ENCODE data around the gene NAAA. TPM values are rescaled to one million over a fixed set of nuclear protein-coding genes. Genes with fewer than 3 reads are reported as not detected.
A peak's percentile ranks its signal among the peaks of the same experiment; 100 is the strongest.

The NAAA gene
- total RNA-seq, result 1,000 to 10,000 TPM in 1 of 2 donors, 100 to 1,000 TPM in 1; 174 to 1,058 TPM

DNA sequence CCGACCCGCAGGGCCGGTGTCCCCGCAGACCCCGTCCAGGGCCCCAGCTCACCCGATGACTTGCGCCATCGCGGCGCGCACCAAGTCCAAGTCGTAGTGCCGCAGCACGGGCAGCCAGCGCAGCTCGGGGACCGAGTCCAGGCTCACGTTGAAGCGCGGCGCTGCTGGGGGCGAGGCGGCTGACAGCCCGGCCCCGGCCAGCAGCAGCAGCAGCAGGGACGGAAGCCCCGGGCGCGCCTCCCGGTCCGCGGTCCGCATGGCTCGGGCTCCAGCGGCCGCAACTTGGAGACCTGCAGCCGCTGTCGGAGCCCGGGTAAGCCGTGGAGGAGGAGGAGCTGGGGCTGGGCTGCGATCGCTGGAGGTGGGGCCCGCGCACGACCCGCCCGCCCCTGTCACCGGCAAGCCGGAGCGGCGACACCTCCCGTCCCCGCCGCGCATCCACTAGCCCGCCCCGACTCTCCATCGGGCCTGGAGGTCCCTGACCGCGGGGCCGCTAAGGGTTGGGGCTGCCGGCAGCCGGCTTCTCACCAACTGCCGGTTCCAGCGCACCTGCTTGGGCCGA, at the start of gene NAAA:
Gene NAAA (minus strand): TSS at position 322 of the 562 bp plus-strand sequence. CDS start 64 bp downstream, at position 258.
- Histone ChIP-seq H3K27me3 (replicated peaks; ENCODE audit: insufficient read depth) (no peaks in the 10 kb centered on the region), H3K27ac (peak within 1 kb of the TSS; percentile 81 to 92), H3K4me3 (peak within 1 kb of the TSS; percentile 80 to 89), H3K9me3 (no peaks in the 10 kb centered on the region), H3K4me1 (replicated peaks) (no peaks in the 10 kb centered on the region), H3K36me3 (no peaks in the 10 kb centered on the region)
- TF ChIP-seq POLR2A (IDR thresholded peaks at IDR 0.05) (peak; percentile 36), CTCF (IDR thresholded peaks at IDR 0.05) (peak in 2 of 4 experiments; percentile 39 to 61), POLR2AphosphoS5 (IDR thresholded peaks at IDR 0.05) (peak; percentile 3)
- 0% methylated on average over 29 of the region's 66 CpGs for WGBS
- peak; percentile 82 for DNase-seq (ENCODE audit: low spot score)
- intact Hi-C loops (cut with DNase I), result loop anchor here (5.0 kb wide), 1 partner anchor 43 kb away; no protein-coding TSS in a partner anchor

DNA sequence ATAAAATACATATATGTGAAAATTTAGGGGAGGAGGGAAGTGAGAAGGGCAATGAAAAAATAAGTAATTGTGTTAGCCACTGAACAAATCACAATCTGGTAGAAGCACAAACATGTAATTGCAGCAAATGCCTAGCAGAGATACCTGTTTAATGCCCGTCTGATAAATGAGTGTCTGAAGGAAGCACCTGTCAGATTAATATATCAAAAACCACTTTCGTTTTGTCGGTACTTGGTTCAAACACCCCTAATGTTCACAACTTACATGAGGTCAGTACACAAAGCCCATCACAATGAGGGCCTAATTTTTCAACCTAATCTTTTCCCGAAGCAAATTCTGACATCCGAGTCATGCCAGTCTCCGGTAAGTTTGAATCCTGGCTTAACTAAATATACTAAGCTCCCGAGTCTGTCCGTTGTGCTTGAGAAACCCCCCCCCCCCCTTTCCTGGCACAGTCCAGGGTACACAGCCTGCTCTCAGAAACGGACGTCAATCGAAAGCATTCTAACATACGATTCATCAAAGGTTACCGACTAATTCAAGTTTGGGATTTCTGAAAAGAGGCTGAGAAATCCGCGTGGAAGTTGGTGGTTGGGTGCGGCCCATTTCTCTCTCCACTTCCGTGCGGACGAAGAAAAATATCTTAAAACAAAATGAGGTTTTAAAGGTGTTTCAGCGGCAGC, 49.2 kb upstream of the NAAA start:
- under 1% methylated on average over 20 of the region's 20 CpGs for WGBS
- DNase-seq (ENCODE audit: low spot score), result no peak
- peak overlapping the region; percentile 59 to 61 for H3K4me3 ChIP-seq
- H3K4me1 ChIP-seq (replicated peaks), result peaks cover 11% of the 10 kb centered on the region
- no peaks in the 10 kb centered on the region for H3K36me3 ChIP-seq
- TF ChIP-seq CTCF (IDR thresholded peaks at IDR 0.05) (no peak), POLR2A (IDR thresholded peaks at IDR 0.05) (no peak), POLR2AphosphoS5 (IDR thresholded peaks at IDR 0.05) (no peak)
- H3K9me3 ChIP-seq, result no peaks in the 10 kb centered on the region
- peak overlapping the region; percentile 43 to 64 for H3K27ac ChIP-seq
- intact Hi-C loops (cut with DNase I), result loop anchor here (5.0 kb wide), 1 partner anchor 157 kb away; the partner anchor contains the start of gene NUP54
- no peaks in the 10 kb centered on the region for H3K27me3 ChIP-seq (replicated peaks; ENCODE audit: insufficient read depth)

GRCh38 chr4:75985116-75985515, 44.3 kb upstream of the NAAA start:
- Histone ChIP-seq H3K27me3 (replicated peaks; ENCODE audit: insufficient read depth) (no peaks in the 10 kb centered on the region), H3K27ac (no peak overlapping the region), H3K4me3 (no peak overlapping the region), H3K9me3 (no peaks in the 10 kb centered on the region), H3K4me1 (replicated peaks) (peaks cover 11% of the 10 kb centered on the region), H3K36me3 (no peaks in the 10 kb centered on the region)
- TF ChIP-seq POLR2A (IDR thresholded peaks at IDR 0.05) (no peak), CTCF (IDR thresholded peaks at IDR 0.05) (no peak), POLR2AphosphoS5 (IDR thresholded peaks at IDR 0.05) (no peak)
- intact Hi-C loops (cut with DNase I), result no loop called here
- 74% methylated on average over 3 of the region's 3 CpGs for WGBS
- DNase-seq (ENCODE audit: low spot score), result no peak

DNA sequence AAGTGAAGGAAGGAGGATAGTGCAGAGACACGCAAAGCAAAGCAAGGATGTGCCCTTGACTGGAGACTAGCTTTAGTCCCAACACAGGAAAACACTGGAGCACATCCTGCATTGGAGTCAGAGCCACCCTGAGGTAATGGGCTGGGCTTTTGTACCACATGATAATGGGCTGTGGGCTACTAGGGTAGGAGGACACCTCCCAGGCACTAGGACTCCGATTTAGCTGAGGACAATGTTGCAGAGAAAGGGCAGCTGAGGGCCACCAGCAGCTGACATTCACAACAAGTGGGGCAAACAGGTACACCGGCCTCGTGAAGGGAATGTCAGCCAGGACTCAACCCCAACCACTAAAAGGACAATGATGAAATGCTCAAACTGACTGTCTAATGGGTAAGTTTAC, 39.8 kb upstream of the NAAA start:
- no peaks in the 10 kb centered on the region for H3K36me3 ChIP-seq
- H3K9me3 ChIP-seq, result no peaks in the 10 kb centered on the region
- H3K27ac ChIP-seq, result no peak overlapping the region
- no peaks in the 10 kb centered on the region for H3K4me1 ChIP-seq (replicated peaks)
- intact Hi-C loops (cut with DNase I), result no loop called here
- WGBS, result 91% methylated on average over 3 of the region's 4 CpGs
- H3K4me3 ChIP-seq, result no peak overlapping the region
- no peak for DNase-seq (ENCODE audit: low spot score)
- H3K27me3 ChIP-seq (replicated peaks; ENCODE audit: insufficient read depth), result no peaks in the 10 kb centered on the region
- TF ChIP-seq POLR2AphosphoS5 (IDR thresholded peaks at IDR 0.05) (no peak), CTCF (IDR thresholded peaks at IDR 0.05) (no peak)

DNA sequence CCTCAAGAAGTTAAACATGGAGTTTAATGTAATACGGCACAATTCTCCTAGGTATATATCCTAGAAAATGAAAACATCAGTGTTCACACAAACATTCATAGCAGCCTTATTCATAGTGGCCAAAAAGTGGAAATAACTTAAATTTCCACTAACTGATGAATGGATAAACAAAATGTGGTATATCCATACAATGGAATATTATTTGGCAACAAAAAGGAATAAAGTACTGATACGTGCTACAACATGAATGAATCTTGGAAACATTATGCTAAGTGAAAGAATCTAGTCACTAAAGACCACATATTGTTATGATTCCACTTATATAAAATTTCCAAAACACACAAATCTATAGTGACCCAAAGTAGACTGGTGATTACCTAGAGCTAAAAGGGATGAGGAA, 35.4 kb upstream of the NAAA start:
- intact Hi-C loops (cut with DNase I), result no loop called here
- Histone ChIP-seq H3K4me3 (no peak overlapping the region), H3K4me1 (replicated peaks) (no peaks in the 10 kb centered on the region), H3K9me3 (no peaks in the 10 kb centered on the region), H3K27ac (no peak overlapping the region), H3K27me3 (replicated peaks; ENCODE audit: insufficient read depth) (no peaks in the 10 kb centered on the region), H3K36me3 (no peaks in the 10 kb centered on the region)
- WGBS, result 99% methylated on average over 2 of the region's 2 CpGs
- DNase-seq (ENCODE audit: low spot score), result no peak
- TF ChIP-seq POLR2A (IDR thresholded peaks at IDR 0.05) (no peak), POLR2AphosphoS5 (IDR thresholded peaks at IDR 0.05) (no peak), CTCF (IDR thresholded peaks at IDR 0.05) (no peak)
